MM.1S (cell line): ENCODE data around the gene PTBP2.
A peak's percentile ranks its signal among the peaks of the same experiment; 100 is the strongest.

ENCODE experiments used
- DNase-seq: peaks from one replicate; pipeline ENCODE4 v3.0.0-alpha.2; 2015
- H2AFZ ChIP-seq: fragments of 300-600 bp; sonication (generic); 2 replicates; pipeline ENCODE4 v1.6.0; 2016; ENCODE audit warnings: antibody characterized with exemption, low read length
- H3F3A ChIP-seq: fragments of 300-600 bp; sonication (generic); 2 replicates; pipeline ENCODE4 v1.6.1; 2016; ENCODE audit warnings: mild to moderate bottlenecking, antibody characterized with exemption, low read length, moderate library complexity, mixed read lengths; ENCODE audit not compliant: insufficient read depth
- H3K27ac ChIP-seq: fragments of 300-600 bp; sonication (generic); 2 replicates; pipeline ENCODE4 v1.5.1; 2016; ENCODE audit warnings: mild to moderate bottlenecking, low read length
- H3K27me3 ChIP-seq: fragments of 300-600 bp; sonication (generic); replicated peaks from 2 replicates; pipeline ENCODE4 v1.6.0; 2016; ENCODE audit warnings: low read length; ENCODE audit not compliant: insufficient read depth
- H3K36me3 ChIP-seq: fragments of 300-600 bp; sonication (generic); replicated peaks from 2 replicates; pipeline ENCODE4 v1.6.1; 2016; ENCODE audit warnings: mild to moderate bottlenecking, low read length, mixed read lengths; ENCODE audit not compliant: insufficient read depth
- H3K4me1 ChIP-seq: fragments of 300-600 bp; sonication (generic); 2 replicates; pipeline ENCODE4 v1.6.1; 2016; ENCODE audit warnings: low read length, mixed read lengths
- H3K4me2 ChIP-seq: fragments of 300-600 bp; sonication (generic); 2 replicates; pipeline ENCODE4 v1.6.0; 2016; ENCODE audit warnings: low read depth, low read length
- H3K4me3 ChIP-seq: fragments of 300-600 bp; sonication (generic); 2 replicates; pipeline ENCODE4 v1.5.1; 2016; ENCODE audit warnings: low read length, mixed read lengths
- H3K79me2 ChIP-seq: fragments of 300-600 bp; sonication (generic); 2 replicates; pipeline ENCODE4 v1.6.1; 2016; ENCODE audit warnings: mixed run types, low read length, mixed read lengths
- H3K9ac ChIP-seq: fragments of 300-600 bp; sonication (generic); 2 replicates; pipeline ENCODE4 v1.6.1; 2016; ENCODE audit warnings: low read length, mixed read lengths
- H3K9me2 ChIP-seq: fragments of 300-600 bp; sonication (generic); replicated peaks from 2 replicates; pipeline ENCODE4 v1.6.1; 2016; ENCODE audit warnings: mild to moderate bottlenecking, low read length, mixed read lengths; ENCODE audit not compliant: insufficient read depth
- H3K9me3 ChIP-seq: fragments of 300-600 bp; sonication (generic); replicated peaks from 2 replicates; pipeline ENCODE4 v1.6.1; 2016; ENCODE audit warnings: mild to moderate bottlenecking, low read length, mixed read lengths; ENCODE audit not compliant: insufficient read depth
- H4K20me1 ChIP-seq: fragments of 300-600 bp; sonication (generic); 2 replicates; pipeline ENCODE4 v1.6.1; 2016; ENCODE audit warnings: mild to moderate bottlenecking, low read length, moderate library complexity, mixed read lengths; ENCODE audit not compliant: insufficient read depth
- CTCF ChIP-seq: fragments of 300-600 bp; sonication (generic); IDR thresholded peaks from 2 replicates; pipeline ENCODE4 v1.5.1; 2016; ENCODE audit warnings: antibody characterized with exemption, low read length, mixed read lengths
- EZH2 ChIP-seq: fragments of 300-600 bp; sonication (generic); optimal IDR thresholded peaks from 2 replicates; pipeline ENCODE3; 2017; ENCODE audit warnings: low read depth, mild to moderate bottlenecking, antibody characterized with exemption, low read length, mixed read lengths
- EZH2phosphoT487 ChIP-seq: fragments of 300-600 bp; sonication (generic); IDR thresholded peaks from 2 replicates; pipeline ENCODE4 v1.6.1; 2018; ENCODE audit warnings: antibody characterized with exemption, low read length

Gene PTBP2

GRCh38 chr1:96721416-96722160 lies at the start of gene PTBP2:
Gene PTBP2 (plus strand): TSS chr1:96721784. CDS start chr1:96721865, 81 bp downstream.
- DNase-seq: peak; percentile 68
- Histone ChIP-seq H3K36me3 (no peaks in the 10 kb centered on the region), H3K4me2 (peak within 1 kb of the TSS; percentile 84), H3K4me1 (no peaks in the 10 kb centered on the region), H3K9me3 (no peaks in the 10 kb centered on the region), H3K4me3 (peak within 1 kb of the TSS; percentile 75), H3K9ac (peak within 1 kb of the TSS; percentile 74), H2AFZ (peak within 1 kb of the TSS; percentile 70), H4K20me1 (no peaks in the 10 kb centered on the region), H3K79me2 (peaks cover 11% of the 10 kb centered on the region), H3K27ac (peak within 1 kb of the TSS; percentile 16; the same call in 1 of the 2 replicates), H3F3A (no peaks in the 10 kb centered on the region), H3K9me2 (no peaks in the 10 kb centered on the region), H3K27me3 (no peaks in the 10 kb centered on the region)
- TF ChIP-seq CTCF (no peak), EZH2phosphoT487 (no peak), EZH2 (no peak)

DNA sequence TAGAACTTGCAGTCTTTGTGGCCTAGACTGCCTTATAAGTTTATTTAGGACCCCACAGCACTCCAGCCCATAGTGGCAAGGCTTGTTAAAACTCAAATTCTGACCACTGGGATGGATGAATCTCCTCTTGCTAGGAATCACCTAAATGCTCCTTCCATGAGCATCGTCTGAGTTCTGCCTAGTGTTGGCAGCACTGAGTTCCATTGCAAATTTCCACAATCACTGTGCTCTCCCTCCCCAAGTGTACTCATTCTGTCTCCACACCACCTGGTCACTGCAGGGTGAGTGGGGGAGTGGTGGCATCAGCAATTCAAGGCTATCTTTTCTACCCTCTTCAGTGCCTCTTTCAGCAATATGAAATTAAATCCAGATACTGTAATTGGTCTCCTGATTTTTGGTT lies 46.7 kb upstream of the PTBP2 start:
- Histone ChIP-seq H4K20me1 (no peaks in the 10 kb centered on the region), H3K4me3 (no peak overlapping the region), H3F3A (no peaks in the 10 kb centered on the region), H3K79me2 (no peaks in the 10 kb centered on the region), H3K27me3 (no peaks in the 10 kb centered on the region), H3K4me1 (no peaks in the 10 kb centered on the region), H2AFZ (no peak overlapping the region), H3K9me3 (no peaks in the 10 kb centered on the region), H3K27ac (no peak overlapping the region), H3K9ac (no peak overlapping the region), H3K4me2 (no peak overlapping the region), H3K9me2 (no peaks in the 10 kb centered on the region), H3K36me3 (no peaks in the 10 kb centered on the region)
- DNase-seq: no peak
- no peak for TF ChIP-seq CTCF
- TF ChIP-seq EZH2phosphoT487: no peak
- TF ChIP-seq EZH2: no peak

GRCh38 chr1:96682056-96682455 lies 39.5 kb upstream of the PTBP2 start:
- Histone ChIP-seq H4K20me1 (no peaks in the 10 kb centered on the region), H3K9me3 (no peaks in the 10 kb centered on the region), H3K9ac (no peak overlapping the region), H2AFZ (no peak overlapping the region), H3F3A (no peaks in the 10 kb centered on the region), H3K27me3 (no peaks in the 10 kb centered on the region), H3K4me3 (no peak overlapping the region), H3K9me2 (no peaks in the 10 kb centered on the region), H3K79me2 (no peaks in the 10 kb centered on the region), H3K36me3 (no peaks in the 10 kb centered on the region), H3K4me1 (no peaks in the 10 kb centered on the region), H3K27ac (no peak overlapping the region), H3K4me2 (no peak overlapping the region)
- no peak for DNase-seq
- TF ChIP-seq EZH2phosphoT487: no peak
- no peak for TF ChIP-seq CTCF
- TF ChIP-seq EZH2: no peak
